HG02763 (cell line): ENCODE data around the gene MSRB1.

Experiments
- ATAC-seq: cut with Tn5 transposase; IDR thresholded peaks from one replicate; pipeline ENCODE4 v1.9.1; 2021; ENCODE audit warnings: mild to moderate bottlenecking, moderate library complexity; ENCODE audit not compliant: unreplicated experiment

Gene MSRB1

DNA sequence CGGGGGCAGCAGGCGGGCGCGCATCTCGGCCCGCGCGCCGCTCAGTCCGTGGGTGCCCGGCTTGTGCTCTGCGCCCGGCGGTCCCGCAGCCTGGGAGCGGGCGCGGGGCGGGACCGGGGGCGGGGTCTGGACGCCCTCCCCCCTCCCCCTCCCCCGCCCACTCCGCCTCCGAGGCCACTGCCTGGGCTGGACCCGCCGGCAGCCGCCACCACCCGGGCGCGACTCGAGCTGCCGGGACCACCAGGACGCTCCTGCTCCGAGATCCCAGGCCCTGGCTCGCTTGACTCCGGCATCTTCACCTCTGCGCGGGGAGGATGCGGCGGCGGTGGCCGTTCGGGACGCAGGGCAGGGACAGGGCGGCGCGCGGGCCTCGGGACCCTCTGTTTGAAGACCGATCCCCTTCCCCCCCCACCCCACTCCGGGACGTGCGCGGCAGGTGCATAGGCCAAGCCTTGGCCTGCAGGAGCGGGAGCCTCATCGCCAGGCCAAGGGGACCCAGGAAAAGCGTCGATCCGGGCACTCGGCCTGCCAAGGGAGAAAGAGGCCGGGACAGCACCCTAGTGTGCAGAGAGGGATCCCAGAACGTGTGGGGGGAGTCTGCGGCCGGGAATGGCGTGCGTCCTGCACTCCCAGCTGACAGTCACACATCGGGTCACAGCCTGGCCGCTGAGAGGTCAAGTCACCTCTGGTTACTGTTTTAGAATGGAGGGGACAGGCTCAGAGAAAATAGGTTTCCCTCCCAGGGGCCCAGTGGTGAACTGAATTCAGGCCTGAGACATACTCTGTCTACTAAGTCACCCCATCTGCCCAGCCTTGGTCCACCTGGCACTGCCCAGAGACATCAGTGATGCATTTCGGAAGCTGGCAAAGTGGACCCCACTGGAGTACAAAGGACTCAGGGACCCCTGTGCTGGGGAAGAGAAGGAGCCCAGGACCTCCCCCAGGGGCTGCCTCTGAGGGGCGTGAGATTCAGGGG, 24.4 kb downstream of the MSRB1 start, which contains the start of gene HS3ST6:
Gene HS3ST6 (minus strand): TSS at position 65 of the 976 bp plus-strand sequence. CDS start 92 bp downstream, outside the sequence.
- ATAC-seq = no peak

DNA sequence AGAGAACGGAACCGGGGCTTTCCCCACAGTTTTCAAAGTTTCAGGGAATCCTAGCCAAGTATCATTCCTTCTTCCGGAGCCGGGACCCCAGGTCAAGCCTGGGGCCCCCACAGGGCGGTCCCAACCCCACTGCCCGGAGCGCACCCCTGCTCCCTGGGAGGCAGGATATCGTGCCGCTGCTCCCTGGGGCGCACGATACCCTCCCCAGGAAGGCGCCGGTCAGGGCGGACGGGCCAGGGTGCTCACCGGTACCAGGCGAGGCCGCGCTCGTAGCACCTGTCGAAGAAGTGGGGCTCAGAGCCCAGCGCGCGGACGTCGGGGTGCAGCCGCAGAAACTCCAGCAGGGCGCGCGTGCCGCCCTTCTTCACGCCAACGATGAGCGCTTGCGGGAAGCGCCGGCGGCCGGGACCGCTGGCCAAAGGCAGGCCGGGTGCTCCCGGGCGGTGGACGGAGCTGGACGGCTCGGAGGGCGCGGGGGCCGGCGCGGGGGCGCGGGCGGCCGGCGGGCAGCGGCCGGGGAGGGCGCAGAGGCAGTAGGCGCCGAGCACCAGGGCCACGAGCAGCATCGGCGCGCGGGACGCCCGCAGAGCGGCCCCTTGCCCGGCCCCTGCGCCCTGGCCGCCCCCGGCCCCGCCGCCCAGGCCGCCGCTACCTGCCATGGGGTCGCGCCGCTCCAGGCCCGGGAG, 25.2 kb downstream of the MSRB1 start:
- no peak for ATAC-seq

- no peak for ATAC-seq
Observed at GRCh38 chr16:1917056-1917664, 25.8 kb downstream of the MSRB1 start.

GRCh38 chr16:1916640-1916990, 26.4 kb downstream of the MSRB1 start:
- no peak for ATAC-seq

- no peak for ATAC-seq
Observed at GRCh38 chr16:1915732-1916639, 27.0 kb downstream of the MSRB1 start.

GRCh38 chr16:1914988-1915387, 28.0 kb downstream of the MSRB1 start:
- ATAC-seq = no peak

DNA sequence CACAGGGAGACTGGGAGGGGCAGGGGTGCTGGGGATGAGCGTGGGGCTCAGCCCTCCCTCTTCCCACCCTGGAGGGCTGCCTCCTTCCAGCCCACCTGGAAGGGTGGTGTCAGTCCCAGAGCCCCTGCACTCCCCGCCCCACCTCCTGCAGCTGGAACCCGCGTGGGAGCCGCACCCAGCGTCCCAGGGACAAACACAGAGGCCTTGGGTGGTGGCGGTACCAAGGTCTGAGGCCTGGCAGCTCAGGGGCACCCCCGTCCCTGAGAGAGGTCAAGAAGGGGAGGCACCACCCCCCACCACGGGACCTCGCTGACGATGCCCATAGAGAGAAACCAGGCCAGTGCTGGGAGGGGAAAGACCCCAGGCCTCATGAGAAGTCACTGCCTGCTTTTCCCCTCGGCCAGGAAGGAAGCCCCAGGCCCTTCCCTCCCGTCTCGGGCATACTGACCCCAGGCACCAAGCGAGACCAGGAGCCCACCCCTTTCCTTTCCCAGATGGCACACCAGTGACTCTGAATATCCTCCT, 28.9 kb downstream of the MSRB1 start:
- no peak for ATAC-seq

- ATAC-seq = no peak
Observed at GRCh38 chr16:1913327-1914083, 29.5 kb downstream of the MSRB1 start.

DNA sequence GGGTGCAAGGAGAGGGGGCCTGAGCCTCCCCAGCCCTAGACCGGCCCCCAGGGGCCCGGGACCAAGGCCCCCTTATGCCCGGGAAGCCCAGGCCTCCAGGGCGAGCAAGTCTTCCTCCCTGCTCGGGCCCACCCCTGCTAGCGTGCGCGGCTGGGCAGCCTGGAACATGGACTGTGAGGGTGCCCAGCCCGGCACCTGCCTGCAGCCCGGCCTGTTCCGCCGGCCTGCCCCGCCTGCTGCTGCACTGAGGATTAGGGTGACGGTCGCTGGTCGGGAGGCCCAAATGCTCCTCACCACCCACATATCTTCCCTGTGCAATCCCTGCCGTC, 30.8 kb downstream of the MSRB1 start:
- no peak for ATAC-seq

DNA sequence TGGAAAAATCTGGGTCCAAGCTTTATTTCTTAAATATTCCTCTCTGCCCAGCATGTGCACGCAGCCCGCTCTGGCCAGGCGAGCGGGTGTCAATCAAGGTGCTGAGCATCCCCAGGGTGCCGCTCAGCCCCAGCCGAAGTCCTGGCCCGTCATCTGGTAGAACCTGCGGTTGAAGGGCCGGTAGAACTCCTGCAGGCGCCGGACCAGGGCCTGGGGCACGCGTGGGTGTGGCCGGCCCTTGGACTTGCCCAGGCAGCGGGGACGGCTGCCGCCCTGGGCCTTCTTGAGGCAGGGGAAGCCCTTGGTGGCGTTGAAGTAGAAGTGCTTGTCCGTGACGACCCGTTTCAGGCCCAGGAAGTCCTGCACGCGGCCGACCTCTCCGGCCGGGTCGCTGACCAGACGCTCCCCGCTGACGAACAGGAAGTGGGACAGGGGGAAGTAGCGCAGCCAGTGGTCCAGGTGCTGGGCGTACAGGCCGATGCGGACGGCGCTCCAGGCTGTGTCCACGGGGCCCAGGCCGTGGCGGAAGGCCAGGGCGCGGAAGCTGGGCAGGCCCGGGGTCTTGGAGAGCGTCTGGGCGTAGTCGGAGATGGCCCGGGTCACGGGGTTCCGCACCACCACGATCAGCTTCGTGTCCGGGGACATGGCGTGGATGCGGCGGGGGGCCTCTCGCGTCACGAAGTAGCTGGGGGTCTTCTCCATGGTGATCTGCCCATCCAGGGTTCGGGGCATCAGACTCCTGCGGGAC, 31.4 kb downstream of the MSRB1 start:
- no peak for ATAC-seq

- no peak for ATAC-seq
Observed at GRCh38 chr16:1909561-1910231, 33.3 kb downstream of the MSRB1 start.

GRCh38 chr16:1908983-1909382, 34.0 kb downstream of the MSRB1 start:
- ATAC-seq = no peak

GRCh38 chr16:1908184-1908583, 34.8 kb downstream of the MSRB1 start:
- ATAC-seq = no peak

DNA sequence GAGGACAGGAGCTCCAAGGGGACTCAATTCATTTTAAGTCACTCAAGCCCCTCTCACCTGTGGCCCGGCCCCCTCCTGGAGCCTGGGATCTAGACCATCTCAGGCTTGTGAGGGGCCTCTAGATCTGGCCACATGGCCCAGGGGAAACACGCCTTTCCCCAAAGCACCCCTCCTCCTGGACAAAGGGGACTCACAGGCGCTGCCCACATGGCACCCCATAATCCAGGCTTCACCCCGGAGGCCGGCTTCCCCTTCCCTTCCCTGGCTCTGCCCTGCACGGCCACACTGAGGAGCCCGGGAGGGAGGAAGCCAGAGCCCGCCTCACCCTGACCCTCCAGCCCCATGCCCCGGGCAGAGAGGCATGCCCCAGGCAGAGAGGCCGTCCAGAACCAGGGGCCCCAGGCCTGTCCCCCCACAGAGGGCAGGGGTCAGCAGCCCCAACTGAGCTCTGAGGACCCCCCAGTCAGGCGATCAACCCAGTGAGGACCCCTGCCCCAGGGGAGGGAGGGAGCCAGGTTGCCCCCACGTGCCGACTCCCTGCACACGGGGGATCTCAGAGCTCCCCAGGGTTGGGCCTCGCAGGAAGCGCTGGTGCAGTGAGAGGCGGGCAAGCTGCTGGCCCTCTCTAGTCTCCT, 35.7 kb downstream of the MSRB1 start:
- no peak for ATAC-seq

- no peak for ATAC-seq
Observed at GRCh38 chr16:1906846-1907165, 36.2 kb downstream of the MSRB1 start.

DNA sequence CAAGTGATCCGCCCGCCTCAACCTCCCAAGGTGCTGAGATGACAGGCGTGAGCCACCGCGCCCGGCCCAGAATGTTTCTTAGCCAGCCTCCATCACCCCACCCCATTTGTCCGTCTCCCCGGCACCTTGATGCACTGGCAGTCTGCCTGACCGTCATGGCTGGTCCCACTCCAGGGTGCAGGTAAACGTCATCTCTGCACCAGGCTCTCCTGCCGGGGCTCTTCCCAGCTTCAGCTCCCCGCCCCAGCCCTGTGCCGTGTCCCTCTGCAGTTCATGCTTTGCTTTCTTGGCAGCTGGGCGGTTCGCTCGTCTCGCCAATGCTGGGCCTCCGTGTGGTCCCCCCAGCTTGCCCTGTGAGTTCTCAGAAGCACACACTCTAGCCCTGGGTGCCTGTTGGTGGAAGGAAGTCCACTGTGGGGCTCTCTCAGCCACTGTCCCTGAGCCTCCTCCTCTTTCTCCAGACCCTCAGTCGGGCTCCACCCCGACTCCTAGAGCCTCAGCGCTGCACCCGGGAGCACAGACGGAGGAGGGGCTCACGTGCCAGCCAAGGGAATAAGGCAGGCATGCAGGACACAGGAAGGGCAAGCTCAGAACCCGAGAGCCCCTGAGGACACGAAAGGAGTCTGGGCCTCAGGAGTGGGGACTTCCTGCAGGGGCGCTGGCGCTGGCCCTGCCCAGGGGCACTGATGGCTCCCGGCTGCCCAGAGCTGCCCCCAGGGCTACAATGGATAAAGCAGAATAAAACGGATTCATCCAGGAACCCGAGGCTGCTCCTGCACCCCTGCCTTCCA, 36.7 kb downstream of the MSRB1 start:
- ATAC-seq = no peak
